ENCODE measurements around the gene CYP4B1. TPM values are rescaled to one million over a fixed set of nuclear protein-coding genes. Genes with fewer than 3 reads are reported as not detected.

CYP4B1 gene
- total RNA-seq, 1 experiment from 2014 or later: not detected

- H3K27me3 ChIP-seq (ENCODE audit: insufficient read depth, low read length): no peaks in the 10 kb centered on the region
- H2AFZ ChIP-seq (ENCODE audit: low read length): no peak overlapping the region
- no peak overlapping the region for H2BK12ac ChIP-seq (ENCODE audit: insufficient read length, low read depth, low read length)
- Mint-ChIP-seq H3K4me3 (no peak overlapping the region), H3K27ac (no peak overlapping the region), H3K27me3 (ENCODE audit: low read depth) (peaks cover 4% of the 10 kb centered on the region), H3K9me3 (no peaks in the 10 kb centered on the region; a peak in 1 of 5 replicates), H3K36me3 (ENCODE audit: insufficient read depth in 1 of 3, low read depth in 3 of 3) (no peaks in the 10 kb centered on the region; a peak in 2 of 7 replicates), H3K4me1 (no peaks in the 10 kb centered on the region)
- no peak for TF ChIP-seq CTCF (conservative IDR thresholded peaks at IDR 0.05)
- no peak overlapping the region for H3K4ac ChIP-seq (ENCODE audit: low read depth, low read length)
- H3K18ac ChIP-seq (ENCODE audit: insufficient read length, low read depth, low read length): no peak overlapping the region
- no peak overlapping the region for H3K14ac ChIP-seq (ENCODE audit: insufficient read depth, low read length)
- H3K23me2 ChIP-seq (ENCODE audit: insufficient read length, low read depth, low read length, poor library complexity, severe bottlenecking): no peaks in the 10 kb centered on the region
- H3K23ac ChIP-seq (ENCODE audit: insufficient read length, low read depth, low read length): no peak overlapping the region
- no CpG with 5 or more reads among the region's 6 CpGs for WGBS (ENCODE audit: extremely low coverage, insufficient read length, low lambda C conversion rate)
- no peak overlapping the region for H3T11ph ChIP-seq (ENCODE audit: low read length)
- no peak overlapping the region for H3K9ac ChIP-seq (ENCODE audit: extremely low read depth, insufficient read length, low read length)
- no peak overlapping the region for H3K27ac ChIP-seq (ENCODE audit: insufficient read length, low read depth, low read length)
- H3K79me2 ChIP-seq (ENCODE audit: insufficient read depth, low read length): no peaks in the 10 kb centered on the region
- H3K56ac ChIP-seq (ENCODE audit: insufficient read length, low read depth, low read length): no peak overlapping the region
- H4K20me1 ChIP-seq (ENCODE audit: control insufficient read depth, insufficient read depth, insufficient read length): no peaks in the 10 kb centered on the region
- no peaks in the 10 kb centered on the region for H3K9me3 ChIP-seq (ENCODE audit: control insufficient read depth, low read depth, low read length)
- H2BK5ac ChIP-seq (ENCODE audit: insufficient read length, low read length): no peak overlapping the region
- DNase-seq: no peak
- H2BK120ac ChIP-seq (ENCODE audit: low read depth, low read length, poor library complexity, severe bottlenecking): no peak overlapping the region
- H2BK20ac ChIP-seq (ENCODE audit: low read depth, low read length, poor library complexity, severe bottlenecking): no peak overlapping the region
- H2BK15ac ChIP-seq (ENCODE audit: low read depth, low read length): no peak overlapping the region
- no peak overlapping the region for H4K8ac ChIP-seq (replicated peaks; ENCODE audit: insufficient read length, low read depth, low read length)
- no peaks in the 10 kb centered on the region for H3K4me1 ChIP-seq (ENCODE audit: insufficient read depth, low read length)
- H2AK5ac ChIP-seq (ENCODE audit: insufficient read length, low read length): no peak overlapping the region
- no peaks in the 10 kb centered on the region for H3K79me1 ChIP-seq (ENCODE audit: insufficient read depth, low read depth, low read length, poor library complexity, severe bottlenecking)
- H4K5ac ChIP-seq (ENCODE audit: insufficient read length, low read depth, low read length): no peak overlapping the region
- no peak overlapping the region for H3K4me2 ChIP-seq (ENCODE audit: insufficient read depth, insufficient read length, low read length)
- no peak overlapping the region for H4K91ac ChIP-seq (ENCODE audit: insufficient read length, low read depth, low read length)
Measured at GRCh38 chr1:46815133-46815532, 16.3 kb downstream of the CYP4B1 start.
